Measurements from ENCODE around the gene DGKD.

Gene DGKD

DNA sequence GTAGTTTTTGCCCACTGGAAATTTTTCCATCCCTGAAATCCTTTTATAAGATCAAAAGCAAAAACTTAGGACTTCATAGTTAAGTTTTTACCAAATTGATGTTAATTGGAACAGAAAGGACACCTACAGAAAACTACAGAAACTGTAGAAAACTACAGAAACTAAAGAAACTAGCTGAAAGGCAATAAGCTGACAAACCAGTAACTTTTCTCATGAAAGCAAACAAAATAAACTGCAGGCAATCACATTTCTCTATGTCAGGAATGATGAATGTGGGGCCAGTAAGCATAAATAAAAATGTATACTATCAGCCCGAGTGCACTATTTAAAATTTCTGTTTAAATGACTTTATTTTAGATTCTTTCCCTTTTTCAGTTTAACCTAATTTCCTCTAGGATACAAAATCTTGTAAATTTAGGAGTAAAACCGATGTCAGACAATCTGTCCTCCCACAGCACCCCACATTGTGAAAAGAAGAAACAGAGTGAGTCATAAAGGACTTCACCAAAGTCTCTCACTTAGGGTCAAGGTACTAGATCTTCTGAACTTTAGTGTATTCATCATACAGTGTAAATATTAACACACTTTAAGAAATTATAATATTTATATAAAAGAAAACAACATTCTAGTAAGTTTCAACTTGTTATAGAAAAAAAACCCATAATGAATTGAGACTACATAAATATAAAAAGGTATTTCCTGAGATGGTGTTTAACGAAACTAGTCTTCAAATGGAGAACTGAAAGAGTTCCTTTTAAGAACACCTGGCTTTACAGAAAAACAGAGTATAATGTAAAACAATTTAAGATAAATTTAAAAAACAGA is 165.7 kb downstream of the DGKD start:
- no peak for DNase-seq

Data from fibroblast of upper back skin (primary cell).